MCF 10A (cell line): ENCODE measurements around the gene RELN. TPM values are rescaled to one million over a fixed set of nuclear protein-coding genes. Genes with fewer than 3 reads are reported as not detected.

Experiments used
- BruUV-seq: library from RNA; stranded (reverse); fragments of 400-500 nt; replicated peaks from 2 replicates; lab custom pipeline; 2021; lab: Mats Ljungman, UMichigan
- CTCF ChIA-PET: fragments of 300-600 bp; sonication (Branson Sonifier 250); formaldehyde crosslinking; extraction: SDS; loops from one replicate; lab custom pipeline; 2021; ENCODE audit warnings: antibody characterized with exemption, inconsistent platforms; lab: Yijun Ruan, JAX
- POLR2A ChIA-PET: fragments of 300-600, 350-650 bp; sonication (Branson Sonifier 250); formaldehyde crosslinking; extraction: SDS; loops from one replicate; lab custom pipeline; 2020; ENCODE audit warnings: antibody characterized with exemption, inconsistent platforms; lab: Yijun Ruan, JAX
- DNase-seq: peaks from one replicate; pipeline ENCODE4 v3.0.0-alpha.2; 2018; ENCODE audit not compliant: unreplicated experiment
- H3K27ac Mint-ChIP-seq: one replicate; pipeline ENCODE4 v1.8.0; 2022; ENCODE audit warnings: mild to moderate bottlenecking, low read depth, mixed read lengths; ENCODE audit not compliant: unreplicated experiment
- H3K27me3 Mint-ChIP-seq: one replicate; pipeline ENCODE4 v1.8.0; 2022; ENCODE audit warnings: mixed read lengths; ENCODE audit not compliant: insufficient read depth, unreplicated experiment
- H3K36me3 Mint-ChIP-seq: one replicate; pipeline ENCODE4 v1.8.0; 2022; ENCODE audit warnings: mild to moderate bottlenecking, moderate library complexity, mixed read lengths; ENCODE audit not compliant: insufficient read depth, unreplicated experiment
- H3K4me1 Mint-ChIP-seq: one replicate; pipeline ENCODE4 v1.8.0; 2022; ENCODE audit warnings: mixed read lengths; ENCODE audit not compliant: insufficient read depth, unreplicated experiment
- H3K4me3 Mint-ChIP-seq: one replicate; pipeline ENCODE4 v1.8.0; 2022; ENCODE audit warnings: mild to moderate bottlenecking, moderate library complexity, mixed read lengths; ENCODE audit not compliant: unreplicated experiment
- H3K9me3 Mint-ChIP-seq: one replicate; pipeline ENCODE4 v1.8.0; 2022; ENCODE audit warnings: mixed read lengths; ENCODE audit not compliant: unreplicated experiment
- intact Hi-C: fragments of 100-400 bp; cut with micrococcal nuclease; formaldehyde crosslinking; loops from 2 replicates; pipeline ENCODE4 v1.14.1; 2022
- total RNA-seq: library from RNA; stranded (reverse); gene quantifications from 2 replicates; pipeline ENCODE4 v1.2.3, GENCODE V29; 2022
- TF ChIP-seq, protein P1 (sequence below): fragments of 200-600 bp; IDR thresholded peaks from one replicate; pipeline ENCODE4 v1.8.0; 2022; ENCODE audit warnings: antibody characterized with exemption, mild to moderate bottlenecking; ENCODE audit not compliant: unreplicated experiment

Gene RELN
- total RNA-seq, 1 experiment from 2014 or later: not detected

DNA sequence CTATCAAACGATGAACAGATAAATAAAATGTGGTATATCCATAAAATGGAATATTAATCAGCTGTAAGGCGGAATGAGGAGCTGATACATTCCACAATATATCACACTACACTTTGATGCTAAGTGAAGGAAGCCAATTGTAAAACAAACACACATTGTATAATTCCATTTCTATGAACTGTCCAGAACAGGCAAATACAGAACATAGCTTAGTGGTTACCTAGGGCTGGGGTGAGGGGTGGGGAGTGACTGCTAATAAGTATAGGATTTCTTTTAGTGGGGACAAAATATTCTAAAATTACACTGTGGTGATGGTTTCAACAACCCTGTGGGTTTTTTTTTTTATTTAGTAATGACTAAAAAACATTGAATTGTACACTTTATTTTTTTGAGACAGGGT lies 461.3 kb downstream of the RELN start:
- no peak for DNase-seq
- ChIA-PET CTCF (interaction anchor here (1.4 kb wide), 1 partner anchor 1390 kb away, joined by 3 read pairs; no protein-coding TSS in a partner anchor), POLR2A (interaction anchor here (0.6 kb wide), 1 partner anchor 797 kb away, joined by 3 read pairs; no protein-coding TSS in a partner anchor)
- peaks cover 71% of the 10 kb centered on the region for H3K27me3 Mint-ChIP-seq
- H3K36me3 Mint-ChIP-seq: no peaks in the 10 kb centered on the region
- H3K4me3 Mint-ChIP-seq: no peak overlapping the region
- no peaks in the 10 kb centered on the region for H3K9me3 Mint-ChIP-seq
- intact Hi-C loops: no loop called here
- H3K4me1 Mint-ChIP-seq: peaks cover 4% of the 10 kb centered on the region
- TF ChIP-seq, protein P1, sequence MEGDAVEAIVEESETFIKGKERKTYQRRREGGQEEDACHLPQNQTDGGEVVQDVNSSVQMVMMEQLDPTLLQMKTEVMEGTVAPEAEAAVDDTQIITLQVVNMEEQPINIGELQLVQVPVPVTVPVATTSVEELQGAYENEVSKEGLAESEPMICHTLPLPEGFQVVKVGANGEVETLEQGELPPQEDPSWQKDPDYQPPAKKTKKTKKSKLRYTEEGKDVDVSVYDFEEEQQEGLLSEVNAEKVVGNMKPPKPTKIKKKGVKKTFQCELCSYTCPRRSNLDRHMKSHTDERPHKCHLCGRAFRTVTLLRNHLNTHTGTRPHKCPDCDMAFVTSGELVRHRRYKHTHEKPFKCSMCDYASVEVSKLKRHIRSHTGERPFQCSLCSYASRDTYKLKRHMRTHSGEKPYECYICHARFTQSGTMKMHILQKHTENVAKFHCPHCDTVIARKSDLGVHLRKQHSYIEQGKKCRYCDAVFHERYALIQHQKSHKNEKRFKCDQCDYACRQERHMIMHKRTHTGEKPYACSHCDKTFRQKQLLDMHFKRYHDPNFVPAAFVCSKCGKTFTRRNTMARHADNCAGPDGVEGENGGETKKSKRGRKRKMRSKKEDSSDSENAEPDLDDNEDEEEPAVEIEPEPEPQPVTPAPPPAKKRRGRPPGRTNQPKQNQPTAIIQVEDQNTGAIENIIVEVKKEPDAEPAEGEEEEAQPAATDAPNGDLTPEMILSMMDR: no peak
- H3K27ac Mint-ChIP-seq: no peak overlapping the region
- BruUV-seq: no TSS peak

DNA sequence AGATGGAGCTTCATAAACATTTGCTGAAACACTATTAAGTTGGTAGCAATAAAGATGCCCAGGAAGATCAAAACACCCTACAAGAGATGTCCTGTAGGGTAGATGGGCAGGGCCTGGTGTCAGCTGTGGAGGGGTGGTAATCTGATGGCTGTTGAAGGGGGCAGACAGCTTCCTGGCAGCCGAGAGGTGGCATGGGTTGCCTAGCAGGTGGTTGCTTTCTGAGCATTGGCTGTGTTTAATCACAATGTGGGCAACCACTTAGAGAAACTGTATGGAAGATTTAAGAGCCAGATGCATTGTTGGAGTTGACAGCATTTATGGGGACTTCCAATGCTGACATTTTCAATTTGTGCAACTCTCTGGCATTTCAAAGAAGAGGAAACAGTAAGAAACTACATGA lies 463.5 kb downstream of the RELN start:
- Mint-ChIP-seq H3K4me1 (peaks cover 4% of the 10 kb centered on the region), H3K9me3 (no peaks in the 10 kb centered on the region), H3K36me3 (no peaks in the 10 kb centered on the region), H3K27ac (no peak overlapping the region), H3K27me3 (peaks cover 57% of the 10 kb centered on the region), H3K4me3 (no peak overlapping the region)
- no TSS peak for BruUV-seq
- intact Hi-C loops: no loop called here
- CTCF ChIA-PET: interaction anchor here (0.6 kb wide), 1 partner anchor 1535 kb away, joined by 3 read pairs; no protein-coding TSS in a partner anchor
- TF ChIP-seq, protein P1: no peak
- POLR2A ChIA-PET: no interaction called here
- no peak for DNase-seq

DNA sequence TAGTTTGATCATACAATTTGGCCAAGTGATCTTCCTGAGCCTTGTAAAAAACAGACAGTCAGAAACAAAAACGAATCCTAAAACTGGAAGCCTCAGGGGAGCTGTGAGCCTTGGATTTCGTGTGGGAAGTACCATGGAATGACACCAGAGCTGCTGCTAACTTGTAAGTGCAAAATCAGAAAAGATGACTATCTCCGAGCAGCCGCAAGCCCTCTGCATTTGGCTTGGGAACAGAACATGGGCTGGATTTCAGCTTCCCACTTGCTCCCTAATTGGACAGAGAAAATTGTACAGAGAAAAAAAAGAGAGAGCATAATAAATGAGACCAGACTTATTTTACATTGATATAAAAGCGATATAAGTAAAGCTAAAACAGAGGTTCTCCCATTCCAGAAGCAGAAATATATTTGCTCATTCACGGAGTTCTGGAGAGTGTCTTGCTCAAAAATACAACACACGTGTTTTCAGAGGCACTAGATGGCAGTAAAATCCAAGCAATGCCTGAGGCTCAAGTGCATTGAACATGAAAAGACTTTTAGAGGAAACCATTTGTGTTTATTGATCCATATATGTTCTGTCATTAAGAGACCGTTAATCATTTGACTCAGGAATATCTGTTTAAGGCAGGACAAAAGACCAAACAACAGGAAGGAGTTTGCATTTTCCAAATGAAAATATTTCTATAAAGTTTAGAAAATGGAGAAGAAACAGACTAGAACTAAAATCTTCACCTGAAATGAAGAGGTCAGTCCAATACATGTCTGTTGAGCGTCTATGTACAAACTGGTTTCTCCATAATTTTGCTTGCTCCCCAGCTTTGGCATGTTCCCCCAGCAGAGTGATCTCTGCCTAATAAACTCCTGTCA lies 465.2 kb downstream of the RELN start:
- Mint-ChIP-seq H3K4me3 (no peak overlapping the region), H3K4me1 (peaks cover 4% of the 10 kb centered on the region), H3K36me3 (no peaks in the 10 kb centered on the region), H3K27ac (no peak overlapping the region), H3K9me3 (no peaks in the 10 kb centered on the region), H3K27me3 (peaks cover 47% of the 10 kb centered on the region)
- intact Hi-C loops: loop anchor here (1.0 to 5.0 kb wide), 3 partner anchors 633 to 1393 kb away; no protein-coding TSS in a partner anchor
- POLR2A ChIA-PET: no interaction called here
- no TSS peak for BruUV-seq
- CTCF ChIA-PET: interaction anchor here (0.6 to 2.4 kb wide), 18 partner anchors 8 to 1395 kb away, joined by 3 to 10 read pairs (median 4); no protein-coding TSS in a partner anchor
- TF ChIP-seq, protein P1: peak; percentile 30
- peak; percentile 30 for DNase-seq

DNA sequence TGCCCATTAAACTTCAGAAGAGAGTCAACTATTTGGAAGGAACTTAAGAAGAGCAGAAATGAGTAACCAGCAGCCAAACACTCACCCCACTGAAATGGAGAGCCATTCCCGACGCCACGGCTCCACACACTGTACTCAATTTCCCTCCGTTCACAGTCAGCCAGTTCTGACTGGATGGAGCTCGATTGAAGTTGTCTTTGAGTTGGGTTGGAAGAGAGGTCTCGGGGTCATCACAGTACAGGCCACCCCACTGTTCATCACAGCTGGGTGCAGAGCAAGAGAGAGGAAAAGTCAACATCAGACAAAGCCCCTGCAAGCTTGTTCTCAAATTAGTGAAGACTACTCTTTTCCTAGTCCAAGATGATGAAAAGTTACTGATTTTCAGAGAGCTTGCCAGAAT lies 467.5 kb downstream of the RELN start:
- intact Hi-C loops: loop anchor here (5.0 kb wide), 1 partner anchor 1395 kb away; no protein-coding TSS in a partner anchor
- H3K36me3 Mint-ChIP-seq: no peaks in the 10 kb centered on the region
- H3K4me1 Mint-ChIP-seq: peaks cover 4% of the 10 kb centered on the region
- peaks cover 57% of the 10 kb centered on the region for H3K27me3 Mint-ChIP-seq
- DNase-seq: no peak
- H3K27ac Mint-ChIP-seq: no peak overlapping the region
- no TSS peak for BruUV-seq
- H3K9me3 Mint-ChIP-seq: no peaks in the 10 kb centered on the region
- TF ChIP-seq, protein P1: no peak
- no peak overlapping the region for H3K4me3 Mint-ChIP-seq
- ChIA-PET POLR2A (no interaction called here), CTCF (interaction anchor here (0.6 to 1.2 kb wide), 2 partner anchors 80 to 1589 kb away, joined by 3 read pairs; no protein-coding TSS in a partner anchor)
